GM12892 (cell line): ENCODE measurements around the gene VAV2.
A peak's percentile ranks its signal among the peaks of the same experiment; 100 is the strongest.

Source experiments
- DNase-seq: peaks from one replicate; pipeline ENCODE4 v3.0.0; 2011; ENCODE audit not compliant: insufficient read length
- FAIRE-seq: peaks from 2 replicates; lab custom pipeline; 2011; peaks lifted over from hg19 to GRCh38; lab: Jason Lieb, UNC
- POLR2A ChIP-seq: IDR thresholded peaks from 2 replicates; pipeline ENCODE4 v1.6.1; 2011; ENCODE audit warnings: low read depth, low read length, control low read depth
- POLR2AphosphoS5 ChIP-seq: IDR thresholded peaks from 2 replicates; pipeline ENCODE4 v1.6.1; 2011; ENCODE audit warnings: low read depth, low read length, control low read depth
- TAF1 ChIP-seq: IDR thresholded peaks from 2 replicates; pipeline ENCODE4 v1.6.1; 2011; ENCODE audit warnings: low read depth, mild to moderate bottlenecking, control low read depth, low read length, borderline replicate concordance

Gene VAV2

GRCh38 chr9:133826289-133827085, 165.6 kb downstream of the VAV2 start:
- TF ChIP-seq POLR2AphosphoS5 (no peak), POLR2A (no peak), TAF1 (no peak)
- no peak for DNase-seq
- FAIRE-seq, result no peak

- no peak for DNase-seq
- no peak for TF ChIP-seq POLR2A
- no peak for TF ChIP-seq POLR2AphosphoS5
- no peak for TF ChIP-seq TAF1
- FAIRE-seq, result no peak
These were observed 166.4 kb downstream of the VAV2 start for GRCh38 chr9:133825555-133826218.

GRCh38 chr9:133824802-133825186, 167.3 kb downstream of the VAV2 start:
- no peak for FAIRE-seq
- TF ChIP-seq POLR2AphosphoS5, result no peak
- TF ChIP-seq TAF1, result no peak
- no peak for TF ChIP-seq POLR2A
- DNase-seq, result no peak

- DNase-seq, result no peak
- TF ChIP-seq TAF1 (no peak), POLR2AphosphoS5 (no peak), POLR2A (no peak)
- FAIRE-seq, result peak; percentile 56
These were observed 167.9 kb downstream of the VAV2 start for GRCh38 chr9:133824106-133824801.

GRCh38 chr9:133823189-133824105, 168.7 kb downstream of the VAV2 start:
- TF ChIP-seq POLR2A (0 out of 2 replicates have a peak, but pooled peaks have one; percentile 16), TAF1 (no peak), POLR2AphosphoS5 (no peak)
- DNase-seq (peak; percentile 50), FAIRE-seq (peak; percentile 90)

GRCh38 chr9:133822430-133823065, 169.6 kb downstream of the VAV2 start:
- FAIRE-seq (peak; percentile 86), DNase-seq (peak; percentile 73)
- no peak for TF ChIP-seq TAF1
- 0 out of 2 replicates have a peak, but pooled peaks have one; percentile 18 for TF ChIP-seq POLR2AphosphoS5

GRCh38 chr9:133821601-133822429, 170.3 kb downstream of the VAV2 start:
- no peak for TF ChIP-seq POLR2A
- no peak for TF ChIP-seq TAF1
- TF ChIP-seq POLR2AphosphoS5, result no peak
- DNase-seq (no peak), FAIRE-seq (no peak)

- no peak for TF ChIP-seq POLR2AphosphoS5
- TF ChIP-seq TAF1, result no peak
- DNase-seq (no peak), FAIRE-seq (no peak)
These were observed 172.2 kb downstream of the VAV2 start for GRCh38 chr9:133819923-133820322.

- no peak for TF ChIP-seq POLR2A
- TF ChIP-seq TAF1, result no peak
- TF ChIP-seq POLR2AphosphoS5, result no peak
- DNase-seq, result no peak
- no peak for FAIRE-seq
These were observed 173.7 kb downstream of the VAV2 start for GRCh38 chr9:133818444-133818843.

- DNase-seq (no peak), FAIRE-seq (no peak)
- TF ChIP-seq POLR2AphosphoS5, result no peak
- no peak for TF ChIP-seq TAF1
- no peak for TF ChIP-seq POLR2A
These were observed 176.3 kb downstream of the VAV2 start for GRCh38 chr9:133815781-133816180.
